Subcutaneous abdominal adipose tissue (tissue), 5 donors: ENCODE measurements around the gene EDAR.

Experiments
- H3K27ac ChIP-seq: one replicate; pipeline ENCODE4 v1.7.0; 2013; ENCODE audit warnings: low read depth, mild to moderate bottlenecking, inconsistent platforms, low read length, moderate library complexity
- H3K27me3 ChIP-seq, 5 donors: one replicate each; pipeline ENCODE4 v1.7.0; 2013; ENCODE audit warnings: low read length in 5 of 5, inconsistent platforms in 1 of 5; ENCODE audit not compliant: control insufficient read depth in 5 of 5, insufficient read depth in 4 of 5
- H3K36me3 ChIP-seq, 5 donors: one replicate each; pipeline ENCODE4 v1.7.0; 2013; ENCODE audit warnings: low read length in 5 of 5; ENCODE audit not compliant: control insufficient read depth in 5 of 5, insufficient read depth in 5 of 5
- H3K4me1 ChIP-seq, 5 donors: one replicate each; pipeline ENCODE4 v1.7.0; 2013; ENCODE audit warnings: low read length in 5 of 5, mild to moderate bottlenecking in 3 of 5, moderate library complexity in 1 of 5; ENCODE audit not compliant: control insufficient read depth in 5 of 5, insufficient read depth in 5 of 5
- H3K4me3 ChIP-seq, 5 donors: one replicate each; pipeline ENCODE4 v1.7.0; 2013; ENCODE audit warnings: low read length in 5 of 5, low read depth in 1 of 5
- H3K9ac ChIP-seq, 5 donors: one replicate each; pipeline ENCODE4 v1.7.0; 2013; ENCODE audit warnings: low read length in 5 of 5, mild to moderate bottlenecking in 4 of 5, moderate library complexity in 3 of 5
- H3K9me3 ChIP-seq, 5 donors: one replicate each; pipeline ENCODE4 v1.7.0; 2013; ENCODE audit warnings: low read length in 5 of 5; ENCODE audit not compliant: control insufficient read depth in 5 of 5
- donor health status: healthy.
- donor health status: healthy.
- donor health status: healthy.
- donor health status: healthy.
- donor health status: healthy.

The EDAR gene

GRCh38 chr2:108971661-108972566 lies 17.1 kb downstream of the EDAR start:
- H3K4me3 ChIP-seq = no peak overlapping the region
- H3K4me1 ChIP-seq = peaks cover 0 to 8% (median 6%) of the 10 kb centered on the region in 5 donors
- no peaks in the 10 kb centered on the region for H3K36me3 ChIP-seq
- H3K27me3 ChIP-seq = peaks cover 0 to 7% (median 0%) of the 10 kb centered on the region in 5 donors
- no peak overlapping the region for H3K9ac ChIP-seq
- H3K27ac ChIP-seq = no peak overlapping the region
- no peaks in the 10 kb centered on the region for H3K9me3 ChIP-seq

- Histone ChIP-seq H3K9me3 (no peaks in the 10 kb centered on the region), H3K9ac (no peak overlapping the region), H3K4me1 (peaks cover 0 to 8% (median 6%) of the 10 kb centered on the region in 5 donors), H3K27me3 (peaks cover 0 to 4% (median 0%) of the 10 kb centered on the region in 5 donors), H3K4me3 (no peak overlapping the region), H3K36me3 (no peaks in the 10 kb centered on the region), H3K27ac (no peak overlapping the region)
These were observed 18.7 kb downstream of the EDAR start for GRCh38 chr2:108970369-108970768.

GRCh38 chr2:108969856-108970255 lies 19.2 kb downstream of the EDAR start:
- H3K4me1 ChIP-seq = peaks cover 0 to 8% (median 6%) of the 10 kb centered on the region in 5 donors
- no peak overlapping the region for H3K9ac ChIP-seq
- H3K36me3 ChIP-seq = no peaks in the 10 kb centered on the region
- no peak overlapping the region for H3K27ac ChIP-seq
- no peak overlapping the region for H3K4me3 ChIP-seq
- peaks cover 0 to 4% (median 0%) of the 10 kb centered on the region in 5 donors for H3K27me3 ChIP-seq
- no peaks in the 10 kb centered on the region for H3K9me3 ChIP-seq

GRCh38 chr2:108968619-108969018 lies 20.4 kb downstream of the EDAR start:
- Histone ChIP-seq H3K27ac (no peak overlapping the region), H3K27me3 (peaks cover 0 to 4% (median 0%) of the 10 kb centered on the region in 5 donors), H3K9me3 (no peaks in the 10 kb centered on the region), H3K4me3 (no peak overlapping the region), H3K36me3 (no peaks in the 10 kb centered on the region), H3K4me1 (peaks cover 0 to 8% (median 6%) of the 10 kb centered on the region in 5 donors), H3K9ac (no peak overlapping the region)

GRCh38 chr2:108967757-108968156 lies 21.3 kb downstream of the EDAR start:
- Histone ChIP-seq H3K27me3 (peaks cover 0 to 4% (median 0%) of the 10 kb centered on the region in 5 donors), H3K9me3 (no peaks in the 10 kb centered on the region), H3K36me3 (no peaks in the 10 kb centered on the region), H3K4me3 (no peak overlapping the region), H3K9ac (no peak overlapping the region), H3K27ac (no peak overlapping the region), H3K4me1 (peaks cover 0 to 7% (median 6%) of the 10 kb centered on the region in 5 donors)

- no peak overlapping the region for H3K27ac ChIP-seq
- H3K36me3 ChIP-seq = no peaks in the 10 kb centered on the region
- H3K9me3 ChIP-seq = no peaks in the 10 kb centered on the region
- no peaks in the 10 kb centered on the region for H3K4me1 ChIP-seq
- H3K9ac ChIP-seq = no peak overlapping the region
- H3K27me3 ChIP-seq = peaks cover 0 to 6% (median 0%) of the 10 kb centered on the region in 5 donors
- H3K4me3 ChIP-seq = no peak overlapping the region
These were observed 23.3 kb downstream of the EDAR start for GRCh38 chr2:108965540-108966289.

GRCh38 chr2:108963057-108963456 lies 26.0 kb downstream of the EDAR start:
- Histone ChIP-seq H3K9me3 (no peaks in the 10 kb centered on the region), H3K27ac (no peak overlapping the region), H3K27me3 (peaks cover 0 to 7% (median 0%) of the 10 kb centered on the region in 5 donors), H3K4me3 (no peak overlapping the region), H3K4me1 (no peaks in the 10 kb centered on the region), H3K36me3 (no peaks in the 10 kb centered on the region), H3K9ac (no peak overlapping the region)

- peaks cover 0 to 7% (median 0%) of the 10 kb centered on the region in 5 donors for H3K27me3 ChIP-seq
- H3K27ac ChIP-seq = no peak overlapping the region
- H3K9ac ChIP-seq = no peak overlapping the region
- no peaks in the 10 kb centered on the region for H3K9me3 ChIP-seq
- H3K4me1 ChIP-seq = no peaks in the 10 kb centered on the region
- no peak overlapping the region for H3K4me3 ChIP-seq
- no peaks in the 10 kb centered on the region for H3K36me3 ChIP-seq
These were observed 27.2 kb downstream of the EDAR start for GRCh38 chr2:108961796-108962195.

- Histone ChIP-seq H3K4me3 (no peak overlapping the region), H3K27ac (no peak overlapping the region), H3K36me3 (no peaks in the 10 kb centered on the region), H3K9ac (no peak overlapping the region), H3K4me1 (no peaks in the 10 kb centered on the region), H3K27me3 (peaks cover 0 to 7% (median 0%) of the 10 kb centered on the region in 5 donors), H3K9me3 (no peaks in the 10 kb centered on the region)
These were observed 29.0 kb downstream of the EDAR start for GRCh38 chr2:108960006-108960405.

GRCh38 chr2:108959401-108959800 lies 29.6 kb downstream of the EDAR start:
- Histone ChIP-seq H3K27ac (no peak overlapping the region), H3K27me3 (peaks cover 0 to 7% (median 0%) of the 10 kb centered on the region in 5 donors)

More at GRCh38 chr2:108959401-108959800, 29.6 kb downstream of the EDAR start:
- no peaks in the 10 kb centered on the region for H3K4me1 ChIP-seq
- no peak overlapping the region for H3K9ac ChIP-seq
- no peak overlapping the region for H3K4me3 ChIP-seq
- H3K9me3 ChIP-seq = no peaks in the 10 kb centered on the region
- H3K36me3 ChIP-seq = no peaks in the 10 kb centered on the region
